LNCaP clone FGC (cell line): ENCODE measurements around the gene ZMYND12.

Experiments
- DNase-seq: peaks from one replicate; pipeline ENCODE4 v3.0.0-alpha.2; 2011; ENCODE audit warnings: low read depth
- H3K4me3 ChIP-seq: 2 replicates; pipeline ENCODE4 v1.5.1; 2011; ENCODE audit warnings: mild to moderate bottlenecking, low read depth, low read length, control low read depth
- CTCF ChIP-seq: IDR thresholded peaks from 2 replicates; pipeline ENCODE4 v1.5.1; 2012; ENCODE audit warnings: mild to moderate bottlenecking; ENCODE audit not compliant: control insufficient read depth, insufficient read depth; ENCODE audit errors: extremely low read depth

The ZMYND12 gene

GRCh38 chr1:42442662-42443061 is 13.2 kb downstream of the ZMYND12 start:
- TF ChIP-seq CTCF: no peak
- H3K4me3 ChIP-seq: no peak overlapping the region
- no peak for DNase-seq

GRCh38 chr1:42439940-42440339 is 15.9 kb downstream of the ZMYND12 start:
- no peak overlapping the region for H3K4me3 ChIP-seq
- TF ChIP-seq CTCF: no peak
- no peak for DNase-seq

GRCh38 chr1:42434340-42434739 is 21.5 kb downstream of the ZMYND12 start:
- no peak for DNase-seq
- H3K4me3 ChIP-seq: no peak overlapping the region
- no peak for TF ChIP-seq CTCF

GRCh38 chr1:42433369-42433768 is 22.5 kb downstream of the ZMYND12 start:
- no peak for DNase-seq
- TF ChIP-seq CTCF: no peak
- no peak overlapping the region for H3K4me3 ChIP-seq

- no peak overlapping the region for H3K4me3 ChIP-seq
- no peak for TF ChIP-seq CTCF
- DNase-seq: no peak
These were observed 23.1 kb downstream of the ZMYND12 start for GRCh38 chr1:42432714-42433113.

GRCh38 chr1:42431514-42431913 is 24.3 kb downstream of the ZMYND12 start:
- TF ChIP-seq CTCF: no peak
- DNase-seq: no peak
- H3K4me3 ChIP-seq: no peak overlapping the region

- no peak for DNase-seq
- TF ChIP-seq CTCF: no peak
These were observed 25.3 kb downstream of the ZMYND12 start for GRCh38 chr1:42430286-42431135.

More at GRCh38 chr1:42430286-42431135, 25.3 kb downstream of the ZMYND12 start:
- H3K4me3 ChIP-seq: no peak overlapping the region
